MCF 10A (cell line): ENCODE results near the gene RPL23. TPM values are rescaled to one million over a fixed set of nuclear protein-coding genes. Genes with fewer than 3 reads are reported as not detected.

Experiments
- BruUV-seq: library from RNA; stranded (reverse); fragments of 400-500 nt; replicated peaks from 2 replicates; lab custom pipeline; 2021; lab: Mats Ljungman, UMichigan
- CTCF ChIA-PET: fragments of 300-600 bp; sonication (Branson Sonifier 250); formaldehyde crosslinking; extraction: SDS; loops from one replicate; lab custom pipeline; 2021; ENCODE audit warnings: antibody characterized with exemption, inconsistent platforms; lab: Yijun Ruan, JAX
- POLR2A ChIA-PET: fragments of 300-600, 350-650 bp; sonication (Branson Sonifier 250); formaldehyde crosslinking; extraction: SDS; loops from one replicate; lab custom pipeline; 2020; ENCODE audit warnings: antibody characterized with exemption, inconsistent platforms; lab: Yijun Ruan, JAX
- DNase-seq: peaks from one replicate; pipeline ENCODE4 v3.0.0-alpha.2; 2018; ENCODE audit not compliant: unreplicated experiment
- H3K27ac Mint-ChIP-seq: one replicate; pipeline ENCODE4 v1.8.0; 2022; ENCODE audit warnings: mild to moderate bottlenecking, low read depth, mixed read lengths; ENCODE audit not compliant: unreplicated experiment
- H3K27me3 Mint-ChIP-seq: one replicate; pipeline ENCODE4 v1.8.0; 2022; ENCODE audit warnings: mixed read lengths; ENCODE audit not compliant: insufficient read depth, unreplicated experiment
- H3K36me3 Mint-ChIP-seq: one replicate; pipeline ENCODE4 v1.8.0; 2022; ENCODE audit warnings: mild to moderate bottlenecking, moderate library complexity, mixed read lengths; ENCODE audit not compliant: insufficient read depth, unreplicated experiment
- H3K4me1 Mint-ChIP-seq: one replicate; pipeline ENCODE4 v1.8.0; 2022; ENCODE audit warnings: mixed read lengths; ENCODE audit not compliant: insufficient read depth, unreplicated experiment
- H3K4me3 Mint-ChIP-seq: one replicate; pipeline ENCODE4 v1.8.0; 2022; ENCODE audit warnings: mild to moderate bottlenecking, moderate library complexity, mixed read lengths; ENCODE audit not compliant: unreplicated experiment
- H3K9me3 Mint-ChIP-seq: one replicate; pipeline ENCODE4 v1.8.0; 2022; ENCODE audit warnings: mixed read lengths; ENCODE audit not compliant: unreplicated experiment
- intact Hi-C: fragments of 100-400 bp; cut with micrococcal nuclease; formaldehyde crosslinking; loops from 2 replicates; pipeline ENCODE4 v1.14.1; 2022
- total RNA-seq: library from RNA; stranded (reverse); gene quantifications from 2 replicates; pipeline ENCODE4 v1.2.3, GENCODE V29; 2022
- TF ChIP-seq, protein P1 (sequence below): fragments of 200-600 bp; IDR thresholded peaks from one replicate; pipeline ENCODE4 v1.8.0; 2022; ENCODE audit warnings: antibody characterized with exemption, mild to moderate bottlenecking; ENCODE audit not compliant: unreplicated experiment

Gene RPL23
- total RNA-seq, 1 experiment from 2014 or later, result 1,891 TPM

DNA sequence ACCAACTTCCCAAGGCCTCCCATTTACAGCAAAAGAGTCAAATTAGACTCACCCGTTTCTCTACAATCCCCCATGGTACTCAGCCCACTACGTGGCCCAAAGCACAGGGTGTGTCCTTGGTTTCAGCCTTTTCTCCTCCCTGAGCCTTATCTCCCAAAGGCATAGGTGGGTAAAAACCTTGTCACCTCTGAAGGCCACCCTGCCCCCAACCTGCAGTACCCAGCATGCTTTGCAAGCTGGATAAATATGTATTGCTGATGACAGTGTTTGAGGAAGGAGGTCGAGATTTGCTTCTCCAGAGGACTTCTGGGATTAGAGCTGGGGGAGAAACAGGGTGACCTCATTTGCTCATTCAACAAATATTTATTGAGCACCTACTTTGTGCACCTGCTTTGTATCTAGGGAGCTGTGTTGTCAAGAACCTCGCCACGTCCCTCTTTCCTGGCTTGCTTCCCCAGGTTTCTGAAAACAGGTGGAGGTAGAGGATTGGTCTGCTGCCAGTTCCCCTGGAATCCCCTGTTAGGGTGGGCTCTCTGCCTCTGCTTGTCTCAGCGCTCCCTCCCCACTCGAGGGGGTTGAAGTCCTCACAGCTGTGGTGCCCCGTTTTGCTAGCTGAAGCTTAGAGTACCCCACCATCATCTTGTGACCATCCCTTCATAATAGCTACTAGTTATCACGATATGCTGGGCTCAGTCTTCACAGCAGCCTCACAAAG, 19.3 kb upstream of the RPL23 start:
- peaks cover 42% of the 10 kb centered on the region for H3K4me1 Mint-ChIP-seq
- no TSS peak for BruUV-seq
- peaks cover 20% of the 10 kb centered on the region for H3K36me3 Mint-ChIP-seq
- H3K27me3 Mint-ChIP-seq, result no peaks in the 10 kb centered on the region
- intact Hi-C loops, result no loop called here
- TF ChIP-seq, protein P1, sequence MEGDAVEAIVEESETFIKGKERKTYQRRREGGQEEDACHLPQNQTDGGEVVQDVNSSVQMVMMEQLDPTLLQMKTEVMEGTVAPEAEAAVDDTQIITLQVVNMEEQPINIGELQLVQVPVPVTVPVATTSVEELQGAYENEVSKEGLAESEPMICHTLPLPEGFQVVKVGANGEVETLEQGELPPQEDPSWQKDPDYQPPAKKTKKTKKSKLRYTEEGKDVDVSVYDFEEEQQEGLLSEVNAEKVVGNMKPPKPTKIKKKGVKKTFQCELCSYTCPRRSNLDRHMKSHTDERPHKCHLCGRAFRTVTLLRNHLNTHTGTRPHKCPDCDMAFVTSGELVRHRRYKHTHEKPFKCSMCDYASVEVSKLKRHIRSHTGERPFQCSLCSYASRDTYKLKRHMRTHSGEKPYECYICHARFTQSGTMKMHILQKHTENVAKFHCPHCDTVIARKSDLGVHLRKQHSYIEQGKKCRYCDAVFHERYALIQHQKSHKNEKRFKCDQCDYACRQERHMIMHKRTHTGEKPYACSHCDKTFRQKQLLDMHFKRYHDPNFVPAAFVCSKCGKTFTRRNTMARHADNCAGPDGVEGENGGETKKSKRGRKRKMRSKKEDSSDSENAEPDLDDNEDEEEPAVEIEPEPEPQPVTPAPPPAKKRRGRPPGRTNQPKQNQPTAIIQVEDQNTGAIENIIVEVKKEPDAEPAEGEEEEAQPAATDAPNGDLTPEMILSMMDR, result no peak
- no peak for DNase-seq
- ChIA-PET POLR2A (interaction anchor here (0.6 to 13.1 kb wide), 5 partner anchors 23 to 277 kb away, joined by 3 to 246 read pairs (median 3); partner anchors contain the start of gene RPL23), CTCF (interaction anchor here (1.2 to 1.9 kb wide), 3 partner anchors 29 to 138 kb away, joined by 4 to 6 read pairs (median 5); no protein-coding TSS in a partner anchor)
- no peak overlapping the region for H3K27ac Mint-ChIP-seq
- H3K9me3 Mint-ChIP-seq, result no peaks in the 10 kb centered on the region
- H3K4me3 Mint-ChIP-seq, result no peak overlapping the region

DNA sequence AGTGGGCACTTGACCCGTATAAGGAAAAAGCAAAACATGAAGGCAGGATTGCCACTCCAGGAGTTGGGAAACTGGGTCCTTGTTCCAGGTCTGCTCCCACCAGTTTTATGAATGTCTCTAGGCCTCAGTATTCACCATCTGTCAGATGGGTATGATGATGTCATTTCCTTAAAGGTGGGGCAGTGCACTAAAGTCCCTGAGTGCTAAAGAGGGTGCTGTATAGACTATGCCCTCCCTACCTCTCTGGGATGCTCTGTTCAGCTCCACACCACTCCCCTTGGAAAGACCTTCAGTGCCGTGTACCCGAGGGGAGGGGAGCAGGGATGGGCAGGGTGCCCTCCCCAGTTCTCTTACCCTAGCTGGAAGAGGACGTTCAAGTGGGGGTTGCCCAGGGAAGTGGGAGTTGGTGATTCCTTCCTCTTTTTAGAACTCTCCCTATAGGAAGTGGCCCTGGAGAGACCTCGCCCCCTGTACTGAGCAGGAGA, 18.5 kb upstream of the RPL23 start:
- Mint-ChIP-seq H3K36me3 (peaks cover 28% of the 10 kb centered on the region), H3K27me3 (no peaks in the 10 kb centered on the region), H3K9me3 (no peaks in the 10 kb centered on the region), H3K4me1 (peaks cover 47% of the 10 kb centered on the region), H3K4me3 (peak overlapping the region; percentile 89), H3K27ac (peak overlapping the region; percentile 80)
- BruUV-seq, result TSS peak; percentile 25
- intact Hi-C loops, result no loop called here
- TF ChIP-seq, protein P1, result no peak
- POLR2A ChIA-PET, result interaction anchor here (0.6 to 13.1 kb wide), 13 partner anchors 9 to 529 kb away, joined by 3 to 246 read pairs (median 5); partner anchors contain the start of genes CWC25, RPL19 and RPL23
- CTCF ChIA-PET, result interaction anchor here (0.5 to 1.9 kb wide), 5 partner anchors 8 to 137 kb away, joined by 3 to 6 read pairs (median 5); no protein-coding TSS in a partner anchor
- DNase-seq, result no peak

DNA sequence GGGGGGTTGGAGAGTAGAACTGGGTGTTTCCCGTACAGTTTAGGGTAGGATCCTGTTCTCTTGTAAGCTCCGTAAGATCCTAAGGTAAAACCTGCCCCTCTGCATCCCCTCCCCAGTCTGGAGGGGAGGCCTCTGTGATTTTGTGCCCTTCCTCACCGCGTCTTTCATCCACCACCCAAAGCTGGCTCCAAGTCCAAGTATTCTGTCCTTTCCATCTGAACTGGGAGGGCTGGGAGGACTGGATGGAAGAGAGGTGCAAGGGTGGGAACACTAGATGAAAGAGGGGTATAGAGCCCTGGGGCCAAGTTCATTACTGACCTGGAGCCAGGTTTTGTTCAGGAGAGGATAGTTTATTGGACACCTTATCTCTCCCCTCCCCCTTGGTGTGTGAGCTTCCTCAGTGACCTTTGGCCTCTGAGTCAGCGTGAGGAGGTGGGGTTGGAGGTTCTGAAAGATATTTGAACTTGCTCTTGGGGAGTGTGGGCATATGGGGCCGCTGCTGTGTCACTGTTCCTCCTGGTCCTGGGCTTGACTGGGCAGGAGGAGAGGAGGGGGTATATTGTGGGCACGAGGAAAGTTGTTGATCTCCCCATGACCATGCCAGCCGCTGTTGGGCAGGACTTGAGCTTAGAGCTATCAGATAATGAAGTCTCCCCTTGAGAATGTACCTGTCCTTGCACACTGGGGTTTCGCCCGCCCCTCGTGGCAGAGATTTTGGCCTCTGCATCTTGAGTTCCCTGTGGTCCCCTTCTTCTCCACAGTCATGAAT, 17.9 kb upstream of the RPL23 start:
- Mint-ChIP-seq H3K4me1 (peaks cover 47% of the 10 kb centered on the region), H3K27ac (peak overlapping the region; percentile 80), H3K9me3 (no peaks in the 10 kb centered on the region), H3K36me3 (peaks cover 24% of the 10 kb centered on the region), H3K27me3 (no peaks in the 10 kb centered on the region), H3K4me3 (peak overlapping the region; percentile 89)
- POLR2A ChIA-PET, result interaction anchor here (0.5 to 13.1 kb wide), 17 partner anchors 8 to 529 kb away, joined by 3 to 246 read pairs (median 4); partner anchors contain the start of genes CWC25, RPL19 and RPL23
- TF ChIP-seq, protein P1, result no peak
- peak; percentile 87 for DNase-seq
- intact Hi-C loops, result loop anchor here (1.0 to 2.0 kb wide), 3 partner anchors 29 to 281 kb away; no protein-coding TSS in a partner anchor
- CTCF ChIA-PET, result interaction anchor here (0.5 to 1.9 kb wide), 10 partner anchors 9 to 282 kb away, joined by 3 to 10 read pairs (median 4); partner anchors contain the start of gene RPL23
- BruUV-seq, result no TSS peak
